GM12891 (cell line): Measurements from ENCODE around the gene ASIC3.

Experiments used
- PAX5 ChIP-seq: IDR thresholded peaks from 2 replicates; pipeline ENCODE4 v1.6.1; 2011; ENCODE audit warnings: low read length, moderate library complexity, mild to moderate bottlenecking; ENCODE audit not compliant: insufficient read depth, severe bottlenecking
- POLR2A ChIP-seq: IDR thresholded peaks from 2 replicates; pipeline ENCODE4 v1.6.1; 2011; ENCODE audit warnings: low read depth, low read length, control low read depth
- POLR2AphosphoS5 ChIP-seq: IDR thresholded peaks from 2 replicates; pipeline ENCODE4 v1.6.1; 2011; ENCODE audit warnings: low read depth, low read length, control low read depth
- POU2F2 ChIP-seq: IDR thresholded peaks from 2 replicates; pipeline ENCODE4 v1.6.1; 2011; ENCODE audit warnings: low read depth, mild to moderate bottlenecking, control low read depth, low read length, moderate library complexity
- SPI1 ChIP-seq: IDR thresholded peaks from 2 replicates; pipeline ENCODE4 v1.6.1; 2011; ENCODE audit warnings: low read depth, low read length, control low read depth
- TAF1 ChIP-seq: IDR thresholded peaks from 2 replicates; pipeline ENCODE4 v1.6.1; 2011; ENCODE audit warnings: low read depth, low read length, control low read depth

- peak; percentile 48; the same call in 1 of the 2 replicates for TF ChIP-seq POLR2A
- TF ChIP-seq POLR2AphosphoS5 = no peak
- TF ChIP-seq SPI1 = peak; percentile 53; the same call in 1 of the 2 replicates
- no peak for TF ChIP-seq PAX5
- no peak for TF ChIP-seq TAF1
- TF ChIP-seq POU2F2 = no peak
Observed at GRCh38 chr7:151028131-151028947, 20.0 kb upstream of the ASIC3 start, which contains the start of gene ABCB8.
